Muscle layer of colon (tissue), 2 donors: ENCODE results near the gene HIPK4.
"Not testable (repeated sequence)": the region's sequence is repeated elsewhere in the genome, so short reads cannot be mapped to it uniquely, and the experiment has no call there.

Source experiments
- H3K27ac ChIP-seq: one replicate; pipeline ENCODE4 v1.7.0; 2013; ENCODE audit warnings: low read depth, mild to moderate bottlenecking, low read length, moderate library complexity
- H3K27me3 ChIP-seq, 2 donors: one replicate each; pipeline ENCODE4 v1.7.0; 2013; ENCODE audit warnings: low read length in 2 of 2, mild to moderate bottlenecking in 2 of 2; ENCODE audit not compliant: insufficient read depth in 2 of 2, control insufficient read depth in 1 of 2
- H3K36me3 ChIP-seq: one replicate; pipeline ENCODE4 v1.7.0; 2013; ENCODE audit warnings: mild to moderate bottlenecking, low read length; ENCODE audit not compliant: insufficient read depth
- H3K4me1 ChIP-seq: one replicate; pipeline ENCODE4 v1.7.0; 2013; ENCODE audit warnings: mild to moderate bottlenecking, low read length; ENCODE audit not compliant: insufficient read depth
- H3K4me3 ChIP-seq, 2 donors: one replicate each; pipeline ENCODE4 v1.7.0; 2013; ENCODE audit warnings: low read length in 2 of 2, low read depth in 1 of 2, mild to moderate bottlenecking in 1 of 2, moderate library complexity in 1 of 2
- H3K9ac ChIP-seq: one replicate; pipeline ENCODE4 v1.7.0; 2013; ENCODE audit warnings: low read length
- H3K9me3 ChIP-seq: one replicate; pipeline ENCODE4 v1.7.0; 2013; ENCODE audit warnings: mild to moderate bottlenecking, low read length
- donor health status: abdominal sarcoma.
- donor health status: Adenocarcinoma of cecum.

Gene HIPK4

DNA sequence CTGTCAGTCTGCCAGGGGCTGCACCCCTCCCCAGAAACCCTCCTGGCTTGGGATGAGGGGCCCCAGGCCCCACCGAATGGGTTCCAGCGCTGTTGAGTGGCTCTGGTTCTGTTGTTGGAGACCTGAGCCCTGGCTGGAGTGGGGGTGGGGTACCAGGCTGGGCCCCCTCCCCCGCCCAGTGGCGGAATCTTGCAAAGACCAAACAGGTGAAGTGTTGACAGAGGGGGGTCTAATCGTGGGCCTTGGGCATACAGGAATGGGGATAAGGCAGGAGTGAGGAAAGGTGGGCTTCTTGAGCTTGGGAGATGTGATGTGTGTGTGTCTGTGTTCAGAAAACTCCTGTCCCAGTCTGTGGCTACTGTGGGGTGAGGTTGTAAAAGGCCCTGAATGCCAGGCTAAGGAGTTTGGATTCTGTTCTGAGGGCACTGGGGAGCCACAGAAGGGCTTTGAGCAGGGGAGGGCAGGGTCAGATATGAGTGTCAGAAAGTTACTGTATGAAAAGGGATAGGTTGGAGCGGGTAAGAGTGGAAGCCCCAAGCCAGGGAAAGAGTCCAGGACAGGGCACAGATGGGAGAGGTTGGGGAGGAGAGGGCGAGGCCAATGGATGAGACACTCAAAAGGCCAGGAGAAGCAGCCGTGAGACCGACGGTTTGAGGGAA is at the start of gene HIPK4:
Gene HIPK4 (minus strand): TSS at position 98 of the 659 bp plus-strand sequence. CDS start 279 bp downstream, outside the sequence.
- no peaks in the 10 kb centered on the region for H3K4me1 ChIP-seq
- H3K9me3 ChIP-seq = no peaks in the 10 kb centered on the region

DNA sequence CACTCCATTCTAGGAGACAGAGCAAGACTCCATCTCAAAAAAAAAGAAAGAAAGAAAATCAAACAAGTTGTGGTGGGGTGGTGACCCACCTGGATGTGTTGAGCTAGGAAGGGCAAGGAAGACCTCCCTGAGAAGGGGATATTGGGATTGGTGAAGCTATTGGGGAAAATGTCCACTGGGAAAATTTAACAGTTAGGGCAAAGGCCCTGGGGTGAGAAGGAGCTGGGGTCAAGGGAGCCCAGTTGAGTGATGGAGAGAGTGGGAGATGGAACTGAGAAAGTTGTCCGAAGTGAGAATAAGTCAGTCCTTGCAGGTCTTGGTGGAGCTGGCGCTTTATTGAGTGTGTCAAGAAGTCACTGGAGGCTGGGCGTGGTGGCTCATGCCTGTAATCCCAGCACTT is 48.3 kb upstream of the HIPK4 start:
- H3K4me3 ChIP-seq = no peak overlapping the region
- H3K27me3 ChIP-seq = no peaks in the 10 kb centered on the region
- H3K27ac ChIP-seq = no peak overlapping the region
- no peaks in the 10 kb centered on the region for H3K9me3 ChIP-seq
- peaks cover 25% of the 10 kb centered on the region for H3K36me3 ChIP-seq
- no peak overlapping the region for H3K9ac ChIP-seq
- peaks cover 36% of the 10 kb centered on the region for H3K4me1 ChIP-seq

More for the DNA sequence above, at the start of gene HIPK4:
- Histone ChIP-seq H3K27ac (no peak within 1 kb of the TSS), H3K36me3 (no peaks in the 10 kb centered on the region), H3K27me3 (no peaks in the 10 kb centered on the region), H3K4me3 (no peak within 1 kb of the TSS), H3K9ac (no peak within 1 kb of the TSS)

- Histone ChIP-seq H3K36me3 (no peaks in the 10 kb centered on the region), H3K4me3 (peak overlapping the region; percentile 55 to 90), H3K27ac (peak overlapping the region; percentile 99), H3K9me3 (no peaks in the 10 kb centered on the region), H3K4me1 (peaks cover 12% of the 10 kb centered on the region), H3K27me3 (no peaks in the 10 kb centered on the region), H3K9ac (peak overlapping the region; percentile 98)
These were observed 43.6 kb upstream of the HIPK4 start for GRCh38 chr19:40433391-40434216.

DNA sequence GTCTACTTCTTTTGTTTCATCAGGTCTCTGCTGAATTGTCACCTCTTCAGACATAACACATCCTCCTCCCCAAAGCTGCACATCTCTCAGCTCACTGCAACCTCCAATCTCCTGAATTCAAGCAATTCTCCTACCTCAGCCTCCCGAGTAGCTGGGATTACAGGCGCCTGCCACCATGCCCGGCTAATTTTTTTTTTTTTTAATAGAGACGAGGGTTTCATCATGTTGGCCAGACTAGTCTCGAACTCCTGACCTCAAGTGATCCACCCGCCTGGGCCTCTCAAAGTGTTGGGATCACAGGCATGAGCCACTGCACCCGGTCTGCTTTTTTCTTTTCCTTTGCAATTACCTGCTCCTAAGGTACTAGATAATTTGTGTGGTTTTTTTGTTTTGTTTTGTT is 42.8 kb upstream of the HIPK4 start:
- H3K27ac ChIP-seq = peak overlapping the region; percentile 99
- peak overlapping the region; percentile 98 for H3K9ac ChIP-seq
- not testable (repeated sequence) for H3K9me3 ChIP-seq, H3K36me3 ChIP-seq, H3K27me3 ChIP-seq
- peaks cover 12% of the 10 kb centered on the region for H3K4me1 ChIP-seq
- H3K4me3 ChIP-seq = peak overlapping the region; percentile 55 to 90

DNA sequence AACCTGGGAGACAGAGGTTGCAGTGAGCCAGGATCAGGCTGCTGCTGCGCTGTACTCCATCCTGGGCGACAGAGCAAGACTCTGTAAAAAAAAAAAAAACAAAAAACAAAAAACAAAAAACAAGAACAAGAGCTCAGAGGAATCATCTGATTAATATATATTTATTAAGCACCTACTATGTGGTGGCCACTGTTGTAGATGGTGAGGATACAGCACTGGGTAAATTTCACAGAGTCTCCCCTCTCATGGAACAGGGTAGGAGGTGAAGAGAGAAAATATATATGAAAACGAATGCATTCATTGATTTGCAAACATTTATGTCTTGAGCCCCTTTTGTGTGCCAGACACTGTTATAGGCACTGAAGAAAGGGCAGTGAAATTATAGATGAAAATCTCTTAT is 41.7 kb upstream of the HIPK4 start:
- Histone ChIP-seq H3K27me3 (no peaks in the 10 kb centered on the region), H3K9me3 (no peaks in the 10 kb centered on the region), H3K4me3 (no peak overlapping the region), H3K36me3 (no peaks in the 10 kb centered on the region), H3K9ac (no peak overlapping the region), H3K4me1 (peaks cover 12% of the 10 kb centered on the region), H3K27ac (no peak overlapping the region)

DNA sequence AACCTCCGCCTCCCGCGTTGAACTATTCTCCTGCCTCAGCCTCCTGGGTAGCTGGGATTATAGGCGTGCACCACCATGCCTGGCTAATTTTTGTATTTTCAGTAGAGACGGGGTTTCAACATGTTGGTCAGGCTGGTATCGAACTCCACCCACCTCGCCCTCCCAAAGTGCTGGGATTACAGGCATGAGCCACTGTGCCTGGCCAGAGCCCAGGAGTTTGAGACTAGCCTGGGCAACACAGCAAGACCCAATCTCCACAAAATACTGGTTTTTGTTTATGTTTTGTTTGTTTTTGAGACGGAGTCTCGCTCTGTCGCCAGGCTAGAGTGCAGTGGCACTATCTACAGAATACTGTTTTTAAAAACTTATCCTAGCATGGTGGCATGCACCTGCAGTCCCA is 40.3 kb upstream of the HIPK4 start:
- H3K9ac ChIP-seq, H3K36me3 ChIP-seq, H3K4me3 ChIP-seq, H3K9me3 ChIP-seq, H3K27ac ChIP-seq, H3K27me3 ChIP-seq: not testable (repeated sequence)
- H3K4me1 ChIP-seq = peaks cover 11% of the 10 kb centered on the region

DNA sequence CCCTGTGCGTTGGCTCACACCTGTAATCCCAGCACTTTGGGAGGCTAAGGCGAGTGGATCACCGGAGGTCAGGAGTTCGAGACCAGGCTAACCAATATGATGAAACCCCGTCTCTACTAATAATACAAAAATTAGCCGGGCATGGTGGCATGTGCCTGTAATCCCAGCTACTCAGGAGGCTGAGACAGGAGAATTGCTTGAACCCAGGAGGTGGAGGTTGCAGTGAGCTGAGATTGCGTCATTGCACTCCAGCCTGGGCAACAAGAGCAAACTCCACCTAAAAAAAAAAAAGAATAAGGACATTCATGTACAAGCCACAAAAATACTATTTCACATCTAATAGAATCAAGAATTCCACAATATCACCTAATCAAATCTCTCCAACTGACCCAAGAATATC is 38.2 kb upstream of the HIPK4 start:
- not testable (repeated sequence) for H3K36me3 ChIP-seq, H3K9ac ChIP-seq, H3K27me3 ChIP-seq, H3K9me3 ChIP-seq, H3K4me3 ChIP-seq, H3K27ac ChIP-seq
- H3K4me1 ChIP-seq = peaks cover 18% of the 10 kb centered on the region

DNA sequence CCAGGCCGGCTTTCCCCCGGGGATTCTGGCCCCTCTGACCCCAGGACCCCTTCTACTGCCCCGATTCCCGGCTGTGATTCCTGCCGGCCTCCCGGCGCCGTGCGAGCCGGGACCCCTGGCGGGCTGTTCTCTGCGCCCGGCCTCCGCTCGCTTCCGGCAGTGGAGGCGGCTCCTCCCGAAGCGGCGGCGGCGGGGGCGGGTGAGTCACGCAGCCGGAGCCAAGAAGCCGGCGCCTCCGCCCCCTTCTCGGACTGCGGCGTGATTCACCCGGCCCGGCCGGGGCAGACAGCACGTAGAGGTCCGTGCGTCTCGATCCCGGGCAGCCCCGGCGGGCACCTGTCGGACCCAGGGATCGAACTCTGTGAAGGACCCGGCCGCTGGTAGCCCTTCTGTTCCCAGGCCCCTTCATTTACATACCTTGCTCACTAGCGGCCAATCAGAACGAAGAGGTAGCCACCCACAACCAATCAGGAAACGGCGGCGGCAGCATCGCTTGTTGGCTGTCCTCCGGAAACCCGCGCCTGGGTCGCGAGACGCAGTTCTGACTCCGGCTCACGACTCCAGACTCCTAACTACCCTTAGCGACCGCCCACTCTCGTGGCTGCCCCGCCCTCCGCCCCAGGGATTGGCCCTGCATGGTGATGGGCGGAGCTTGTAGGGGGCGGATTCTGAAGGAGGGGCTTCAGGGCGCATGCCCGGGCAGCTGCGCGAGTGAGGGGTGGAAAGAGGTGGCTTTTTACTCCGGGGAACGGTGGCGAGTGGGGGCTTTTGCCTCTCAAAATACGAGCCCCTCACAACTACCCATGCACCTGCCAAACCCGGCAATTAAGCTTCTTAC is 35.7 kb upstream of the HIPK4 start, which contains the start of gene SERTAD1:
Gene SERTAD1 (minus strand): TSS at position 543 of the 838 bp plus-strand sequence. CDS start 2,446 bp downstream, outside the sequence.
- peak within 1 kb of the TSS; percentile 88 for H3K9ac ChIP-seq
- peak within 1 kb of the TSS; percentile 79 to 83 for H3K4me3 ChIP-seq
- no peaks in the 10 kb centered on the region for H3K27me3 ChIP-seq
- peak within 1 kb of the TSS; percentile 99 for H3K27ac ChIP-seq
- peaks cover 14% of the 10 kb centered on the region for H3K36me3 ChIP-seq
- peaks cover 31% of the 10 kb centered on the region for H3K4me1 ChIP-seq
- H3K9me3 ChIP-seq = no peaks in the 10 kb centered on the region

DNA sequence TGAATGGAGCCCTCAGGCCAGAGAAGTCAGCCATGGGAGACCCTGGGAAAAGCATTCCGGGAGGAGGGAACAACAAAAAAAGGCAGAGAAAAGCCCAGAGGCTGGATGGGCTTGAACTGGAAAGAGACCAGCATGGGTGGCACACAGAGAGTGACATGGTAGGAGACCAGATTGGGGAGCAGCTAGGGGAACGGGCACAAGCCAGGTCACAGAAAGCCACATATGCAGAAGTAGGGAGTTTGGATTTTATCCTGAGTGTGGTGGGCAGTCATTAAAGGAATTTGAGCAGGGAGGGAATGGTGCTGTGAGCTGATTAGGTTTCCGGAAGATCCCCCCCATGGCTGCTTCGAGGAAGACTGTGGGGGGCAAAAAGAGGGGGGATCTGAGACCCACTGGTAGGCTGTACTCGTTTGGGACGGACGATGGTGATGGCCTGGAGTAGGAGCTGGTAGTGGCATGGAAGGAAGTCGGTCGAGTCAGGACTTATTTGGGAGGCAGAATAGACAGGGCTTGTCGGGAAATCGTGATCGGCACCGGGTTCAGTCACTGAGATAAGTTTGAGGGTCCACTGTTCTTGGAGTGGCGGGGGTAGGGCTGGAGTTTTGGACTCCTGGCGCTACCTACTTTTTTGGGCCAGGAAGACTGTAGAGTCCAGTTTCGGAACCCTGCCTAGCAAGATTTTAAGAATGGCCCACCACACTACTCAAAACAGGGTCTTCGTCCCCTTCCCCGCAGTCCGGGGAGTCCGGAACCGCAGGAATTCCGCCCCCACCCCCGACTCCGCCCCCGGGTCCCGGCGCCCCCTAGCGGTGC is 34.9 kb upstream of the HIPK4 start:
- Histone ChIP-seq H3K27me3 (no peaks in the 10 kb centered on the region), H3K27ac (peak overlapping the region; percentile 99), H3K4me1 (peaks cover 31% of the 10 kb centered on the region), H3K9ac (peak overlapping the region; percentile 88), H3K9me3 (no peaks in the 10 kb centered on the region), H3K36me3 (peaks cover 14% of the 10 kb centered on the region), H3K4me3 (peak overlapping the region; percentile 79 to 83)

- Histone ChIP-seq H3K27ac (no peak overlapping the region), H3K27me3 (no peaks in the 10 kb centered on the region), H3K36me3 (peaks cover 14% of the 10 kb centered on the region), H3K4me3 (no peak overlapping the region), H3K9ac (no peak overlapping the region), H3K4me1 (peaks cover 31% of the 10 kb centered on the region), H3K9me3 (no peaks in the 10 kb centered on the region)
These were observed 34.0 kb upstream of the HIPK4 start for GRCh38 chr19:40423938-40424337.
